Activated CD8-positive, alpha-beta T cell treated with anti-CD3 and anti-CD28 coated beads for 36 hours (primary cell): ENCODE results near the gene MAN1B1. TPM values are rescaled to one million over a fixed set of nuclear protein-coding genes. Genes with fewer than 3 reads are reported as not detected.
"Not testable (repeated sequence)": the region's sequence is repeated elsewhere in the genome, so short reads cannot be mapped to it uniquely, and the experiment has no call there.

Experiments used
- ATAC-seq: fragments of 200-7000 bp; cut with Tn5 transposase; one replicate; pipeline ENCODE4 v1.10.0; 2021; ENCODE audit warnings: mild to moderate bottlenecking, moderate library complexity
- CTCF ChIA-PET: fragments of 350-600 bp; sonication (Branson Sonifier 250); formaldehyde crosslinking; loops from one replicate; lab custom pipeline; 2021; ENCODE audit warnings: antibody characterized with exemption; lab: Charles Lee
- POLR2A ChIA-PET: fragments of 350-600 bp; sonication (Branson Sonifier 250); formaldehyde crosslinking; loops from one replicate; lab custom pipeline; 2021; ENCODE audit warnings: antibody characterized with exemption; lab: Charles Lee
- DNase-seq: peaks from one replicate; pipeline ENCODE4 v3.0.0-alpha.2; 2020
- H3K27ac Mint-ChIP-seq: one replicate; pipeline ENCODE4 v1.8.0; 2021; ENCODE audit warnings: mild to moderate bottlenecking, mixed read lengths
- H3K27me3 Mint-ChIP-seq: one replicate; pipeline ENCODE4 v1.8.0; 2021; ENCODE audit warnings: mixed read lengths
- H3K36me3 Mint-ChIP-seq: one replicate; pipeline ENCODE4 v1.8.0; 2021; ENCODE audit warnings: low read depth, mixed read lengths
- H3K4me1 Mint-ChIP-seq: one replicate; pipeline ENCODE4 v1.8.0; 2021; ENCODE audit warnings: low read depth, mixed read lengths
- H3K4me3 Mint-ChIP-seq: one replicate; pipeline ENCODE4 v1.8.0; 2021; ENCODE audit warnings: mild to moderate bottlenecking, moderate library complexity, mixed read lengths
- H3K9me3 Mint-ChIP-seq: one replicate; pipeline ENCODE4 v1.8.0; 2021; ENCODE audit warnings: mixed read lengths
- intact Hi-C: fragments of 100-400 bp; cut with micrococcal nuclease; formaldehyde crosslinking; loops from one replicate; pipeline ENCODE4 v1.10.0; 2022
- total RNA-seq, 2 experiments: library from RNA; stranded (reverse); gene quantifications; one replicate each; pipeline ENCODE4 v1.2.3, GENCODE V29; 2021
- TF ChIP-seq, protein P1 (sequence below): fragments of 200-600 bp; IDR thresholded peaks from one replicate; pipeline ENCODE4 v1.8.0; 2022; ENCODE audit warnings: antibody characterized with exemption, mild to moderate bottlenecking

The MAN1B1 gene
- total RNA-seq, 2 experiments from 2014 or later: 31.1 to 33.2 TPM

DNA sequence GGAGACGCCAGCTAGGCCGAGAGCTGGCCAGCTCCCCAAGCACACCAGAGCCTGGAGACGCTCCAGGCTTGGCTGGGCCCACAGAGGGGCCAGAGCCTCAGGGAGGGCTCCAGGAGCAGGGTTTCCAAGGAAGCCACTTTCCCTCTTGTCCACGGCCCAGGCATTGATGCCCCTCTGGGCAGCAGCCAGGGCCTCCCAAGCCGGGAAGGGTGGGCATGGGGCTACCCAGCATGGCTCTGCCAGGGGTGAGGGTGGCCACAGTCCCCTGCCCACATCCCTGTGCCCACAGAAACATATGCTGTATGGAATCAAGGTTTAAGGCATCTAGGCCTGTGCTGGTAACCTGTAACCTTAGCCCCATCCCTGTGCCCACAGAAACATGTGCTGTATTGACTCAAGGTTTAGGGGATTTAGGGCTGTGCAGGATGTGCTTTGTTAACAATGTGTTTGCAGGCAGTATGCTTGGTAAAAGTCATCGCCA lies 29.3 kb downstream of the MAN1B1 start:
- no peak for DNase-seq
- Mint-ChIP-seq H3K9me3 (no peaks in the 10 kb centered on the region), H3K4me1 (peaks cover 10% of the 10 kb centered on the region), H3K4me3 (peak overlapping the region; percentile 56), H3K36me3 (peaks cover 8% of the 10 kb centered on the region), H3K27ac (no peak overlapping the region), H3K27me3 (no peaks in the 10 kb centered on the region)
- ATAC-seq: no peak
- ChIA-PET POLR2A (interaction anchor here (0.5 to 1.6 kb wide), 4 partner anchors 13 to 216 kb away, joined by 3 to 4 read pairs (median 4); no protein-coding TSS in a partner anchor), CTCF (no interaction called here)
- intact Hi-C loops: no loop called here
- TF ChIP-seq, protein P1, sequence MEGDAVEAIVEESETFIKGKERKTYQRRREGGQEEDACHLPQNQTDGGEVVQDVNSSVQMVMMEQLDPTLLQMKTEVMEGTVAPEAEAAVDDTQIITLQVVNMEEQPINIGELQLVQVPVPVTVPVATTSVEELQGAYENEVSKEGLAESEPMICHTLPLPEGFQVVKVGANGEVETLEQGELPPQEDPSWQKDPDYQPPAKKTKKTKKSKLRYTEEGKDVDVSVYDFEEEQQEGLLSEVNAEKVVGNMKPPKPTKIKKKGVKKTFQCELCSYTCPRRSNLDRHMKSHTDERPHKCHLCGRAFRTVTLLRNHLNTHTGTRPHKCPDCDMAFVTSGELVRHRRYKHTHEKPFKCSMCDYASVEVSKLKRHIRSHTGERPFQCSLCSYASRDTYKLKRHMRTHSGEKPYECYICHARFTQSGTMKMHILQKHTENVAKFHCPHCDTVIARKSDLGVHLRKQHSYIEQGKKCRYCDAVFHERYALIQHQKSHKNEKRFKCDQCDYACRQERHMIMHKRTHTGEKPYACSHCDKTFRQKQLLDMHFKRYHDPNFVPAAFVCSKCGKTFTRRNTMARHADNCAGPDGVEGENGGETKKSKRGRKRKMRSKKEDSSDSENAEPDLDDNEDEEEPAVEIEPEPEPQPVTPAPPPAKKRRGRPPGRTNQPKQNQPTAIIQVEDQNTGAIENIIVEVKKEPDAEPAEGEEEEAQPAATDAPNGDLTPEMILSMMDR: no peak

DNA sequence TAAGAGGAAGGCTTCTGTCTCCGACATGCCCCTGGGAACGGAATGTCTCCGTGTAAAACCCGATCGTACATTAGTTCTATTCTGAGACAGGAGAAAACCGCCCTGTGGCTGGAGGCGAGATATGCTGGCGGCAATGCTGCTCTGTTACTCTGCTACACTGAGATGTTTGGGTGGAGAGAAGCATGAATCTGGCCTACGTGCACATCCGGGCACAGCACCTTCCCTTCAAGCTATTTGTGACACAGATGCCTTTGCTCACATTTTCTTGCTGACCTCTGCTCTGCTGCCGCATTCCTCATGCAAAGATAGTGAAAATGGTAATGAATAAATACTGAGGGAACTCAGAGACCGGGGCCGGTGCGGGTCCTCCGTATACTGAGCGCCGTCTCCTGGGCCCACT lies 29.9 kb downstream of the MAN1B1 start:
- peaks cover 10% of the 10 kb centered on the region for H3K4me1 Mint-ChIP-seq
- H3K27ac Mint-ChIP-seq: no peak overlapping the region
- POLR2A ChIA-PET: interaction anchor here (1.6 kb wide), 1 partner anchor 92 kb away, joined by 3 read pairs; no protein-coding TSS in a partner anchor
- H3K36me3 Mint-ChIP-seq: peaks cover 8% of the 10 kb centered on the region
- TF ChIP-seq, protein P1: no peak
- H3K9me3 Mint-ChIP-seq: no peaks in the 10 kb centered on the region
- no peaks in the 10 kb centered on the region for H3K27me3 Mint-ChIP-seq
- intact Hi-C loops: no loop called here
- ATAC-seq: no peak
- H3K4me3 Mint-ChIP-seq: no peak overlapping the region
- CTCF ChIA-PET: interaction anchor here (1.6 kb wide), 1 partner anchor 22 kb away, joined by 3 read pairs; the partner anchor contains the start of gene GRIN1
- no peak for DNase-seq

- Mint-ChIP-seq H3K9me3 (no peaks in the 10 kb centered on the region), H3K4me1 (peaks cover 10% of the 10 kb centered on the region), H3K27ac (no peak overlapping the region), H3K4me3 (no peak overlapping the region), H3K27me3 (no peaks in the 10 kb centered on the region), H3K36me3 (peaks cover 8% of the 10 kb centered on the region)
- ATAC-seq (no peak), DNase-seq (no peak)
- TF ChIP-seq, protein P1: no peak
- CTCF ChIA-PET: interaction anchor here (1.6 to 2.2 kb wide), 3 partner anchors 21 to 110 kb away, joined by 3 to 16 read pairs (median 6); partner anchors contain the start of genes GRIN1 and RNF224
- POLR2A ChIA-PET: interaction anchor here (1.6 kb wide), 1 partner anchor 91 kb away, joined by 3 read pairs; no protein-coding TSS in a partner anchor
- intact Hi-C loops: no loop called here
Observed at GRCh38 chr9:137117269-137117731, 30.5 kb downstream of the MAN1B1 start.

DNA sequence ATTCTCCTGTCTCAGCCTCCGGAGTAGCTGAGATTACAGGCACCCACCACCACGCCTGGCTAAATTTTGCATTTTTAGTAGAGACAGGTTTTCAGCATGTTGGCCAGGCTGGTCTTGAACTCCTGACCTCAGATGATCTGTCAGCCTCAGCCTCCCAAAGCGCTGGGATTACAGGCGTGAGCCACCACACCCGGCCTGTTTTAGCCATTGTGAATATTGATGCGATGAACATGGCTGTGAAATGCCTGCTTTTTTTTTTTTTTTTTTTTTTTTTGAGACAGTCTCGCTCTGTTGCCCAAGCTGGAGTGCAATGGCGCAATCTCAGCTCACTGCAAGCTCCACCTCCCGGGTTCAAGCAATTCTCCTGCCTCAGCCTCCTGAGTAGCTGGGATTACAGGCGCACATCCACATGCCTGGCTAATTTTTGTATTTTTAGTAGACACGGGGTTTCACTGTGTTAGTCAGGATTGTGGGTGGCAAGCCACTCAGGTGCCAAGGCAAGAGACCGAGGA lies 31.4 kb downstream of the MAN1B1 start:
- intact Hi-C loops, DNase-seq, ATAC-seq, H3K36me3 Mint-ChIP-seq, H3K9me3 Mint-ChIP-seq, H3K27ac Mint-ChIP-seq, H3K27me3 Mint-ChIP-seq, H3K4me3 Mint-ChIP-seq, H3K4me1 Mint-ChIP-seq: not testable (repeated sequence)
- ChIA-PET CTCF (interaction anchor here (0.7 to 2.2 kb wide), 9 partner anchors 9 to 120 kb away, joined by 3 to 16 read pairs (median 3); partner anchors contain the start of genes CYSRT1, GRIN1 and RNF224), POLR2A (interaction anchor here (0.8 kb wide), 1 partner anchor 12 kb away, joined by 3 read pairs; no protein-coding TSS in a partner anchor)

DNA sequence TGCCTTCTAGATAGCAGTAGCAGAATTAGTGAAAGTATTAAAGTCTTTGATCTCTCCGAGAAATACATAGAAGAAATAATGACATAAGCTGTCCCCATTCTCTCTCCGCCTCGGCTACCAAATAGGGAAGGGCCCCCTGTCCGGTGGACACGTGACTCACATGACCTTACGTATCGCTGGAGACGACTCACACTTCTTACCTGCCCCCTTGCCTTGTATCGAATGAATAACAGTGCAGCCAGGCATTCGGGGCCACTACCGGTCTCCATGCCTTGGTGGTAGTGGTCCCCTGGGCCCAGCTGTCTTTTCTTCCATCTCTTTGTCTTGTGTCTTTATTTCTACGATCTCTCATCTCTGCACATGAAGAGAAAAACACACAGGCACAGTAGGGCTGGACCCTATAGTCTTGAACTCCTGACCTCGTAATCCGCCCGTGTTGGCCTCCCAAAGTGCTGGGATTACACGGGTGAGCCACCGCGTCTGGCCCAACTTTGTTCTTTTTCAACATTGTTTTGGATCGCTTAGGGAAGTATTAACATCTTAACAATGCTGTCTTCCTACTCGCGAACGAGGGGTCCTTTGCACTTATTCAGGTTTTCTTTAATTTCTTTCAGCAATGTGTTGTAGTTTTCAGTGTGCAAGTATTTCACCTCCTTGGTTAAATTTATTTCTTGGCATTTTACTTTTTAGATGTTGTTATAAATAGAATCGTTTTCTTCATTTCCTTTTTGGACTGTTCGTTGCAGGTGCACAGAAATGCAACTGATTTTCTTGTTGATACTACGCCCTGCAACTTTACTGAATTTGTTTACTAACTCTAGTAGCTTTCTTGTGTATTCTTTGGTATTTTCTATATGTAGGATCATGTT lies 35.4 kb downstream of the MAN1B1 start:
- POLR2A ChIA-PET: not testable (repeated sequence)

DNA sequence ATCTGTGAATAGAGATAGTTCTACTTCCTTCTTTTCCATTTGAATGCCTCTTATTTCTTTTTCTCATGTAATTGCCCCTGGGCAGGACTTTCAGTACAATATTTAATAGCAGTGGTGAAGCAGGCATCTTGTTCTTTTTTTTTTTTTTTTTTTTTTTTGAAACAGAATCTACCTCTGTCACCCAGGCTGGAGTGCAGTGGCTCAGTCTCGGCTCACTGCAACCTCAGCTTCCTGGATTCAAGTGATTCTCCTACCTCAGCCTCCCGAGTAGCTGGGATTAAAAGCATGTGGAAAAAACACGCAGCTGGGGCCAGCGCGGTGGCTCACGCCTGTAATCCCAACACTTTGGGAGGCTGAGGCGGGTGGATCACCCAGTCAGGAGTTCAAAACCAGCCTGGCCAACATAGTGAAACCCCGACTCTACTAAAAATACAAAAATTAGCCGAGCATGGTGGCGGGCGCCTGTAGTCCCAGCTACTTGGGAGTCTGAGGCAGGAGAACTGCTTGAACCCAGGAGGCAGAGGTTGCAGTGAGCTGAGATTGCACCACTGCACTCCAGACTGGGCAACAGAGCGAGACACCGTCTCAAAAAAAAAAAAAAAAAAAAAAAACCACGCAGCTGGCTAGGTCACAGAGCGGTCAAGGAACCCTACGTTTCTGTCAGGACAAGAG lies 36.1 kb downstream of the MAN1B1 start:
- CTCF ChIA-PET: interaction anchor here (0.6 to 2.0 kb wide), 6 partner anchors 52 to 138 kb away, joined by 3 to 9 read pairs (median 4); partner anchors contain the start of genes CYSRT1, RNF224 and TPRN

More for the DNA sequence above, 35.4 kb downstream of the MAN1B1 start:
- not testable (repeated sequence) for H3K27ac Mint-ChIP-seq, H3K4me3 Mint-ChIP-seq, H3K27me3 Mint-ChIP-seq, H3K9me3 Mint-ChIP-seq, H3K36me3 Mint-ChIP-seq, DNase-seq
- peaks cover 17% of the 10 kb centered on the region for H3K4me1 Mint-ChIP-seq
- intact Hi-C loops: loop anchor here (5.0 to 10.0 kb wide), 2 partner anchors 53 to 105 kb away; partner anchors contain the start of genes CYSRT1, LRRC26, RNF224 and TMEM210
- peak; percentile 23 for ATAC-seq
- CTCF ChIA-PET: interaction anchor here (1.0 to 1.8 kb wide), 5 partner anchors 53 to 105 kb away, joined by 3 to 9 read pairs (median 4); partner anchors contain the start of genes CYSRT1, RNF224 and TPRN

More for the DNA sequence above, 36.1 kb downstream of the MAN1B1 start:
- DNase-seq, H3K4me3 Mint-ChIP-seq, H3K27ac Mint-ChIP-seq, H3K36me3 Mint-ChIP-seq, H3K9me3 Mint-ChIP-seq, H3K27me3 Mint-ChIP-seq, ATAC-seq, POLR2A ChIA-PET: not testable (repeated sequence)
- intact Hi-C loops: loop anchor here (5.0 to 10.0 kb wide), 2 partner anchors 52 to 104 kb away; partner anchors contain the start of genes CYSRT1, LRRC26, RNF224 and TMEM210
- H3K4me1 Mint-ChIP-seq: peaks cover 21% of the 10 kb centered on the region
